Measurements from ENCODE around the gene TTLL11. TPM values are rescaled to one million over a fixed set of nuclear protein-coding genes. Genes with fewer than 3 reads are reported as not detected.

TTLL11 gene
- total RNA-seq, 1 experiment from 2014 or later: 1.5 TPM

GRCh38 chr9:122132539-122132938, 39.4 kb upstream of the TTLL11 start:
- WGBS (ENCODE audit: extremely low coverage, insufficient read length, low lambda C conversion rate): no CpG with 5 or more reads among the region's 4 CpGs
- H3K4me1 ChIP-seq (ENCODE audit: insufficient read depth, low read length): peaks cover 8% of the 10 kb centered on the region; the same call in 1 of the 2 replicates
- H2BK20ac ChIP-seq (ENCODE audit: low read depth, low read length, poor library complexity, severe bottlenecking): no peak overlapping the region
- H3K23ac ChIP-seq (ENCODE audit: insufficient read length, low read depth, low read length): no peak overlapping the region
- no peak overlapping the region for H3K4me2 ChIP-seq (ENCODE audit: insufficient read depth, insufficient read length, low read length)
- no peaks in the 10 kb centered on the region for H4K20me1 ChIP-seq (ENCODE audit: control insufficient read depth, insufficient read depth, insufficient read length)
- no peak overlapping the region for H3K27ac Mint-ChIP-seq
- no peaks in the 10 kb centered on the region; a peak in 1 of 7 replicates for H3K36me3 Mint-ChIP-seq (ENCODE audit: insufficient read depth in 1 of 3, low read depth in 3 of 3)
- no peak overlapping the region for H3K18ac ChIP-seq (ENCODE audit: insufficient read length, low read depth, low read length)
- no peak for DNase-seq
- no peaks in the 10 kb centered on the region for H3K23me2 ChIP-seq (ENCODE audit: insufficient read length, low read depth, low read length, poor library complexity, severe bottlenecking)
- H4K5ac ChIP-seq (ENCODE audit: insufficient read length, low read depth, low read length): no peak overlapping the region
- no peak overlapping the region for H2BK15ac ChIP-seq (ENCODE audit: low read depth, low read length)
- H3K9me3 ChIP-seq (ENCODE audit: control insufficient read depth, low read depth, low read length): no peaks in the 10 kb centered on the region
- H2BK5ac ChIP-seq (ENCODE audit: insufficient read length, low read length): no peak overlapping the region
- no peak overlapping the region for H3K56ac ChIP-seq (ENCODE audit: insufficient read length, low read depth, low read length)
- no peak overlapping the region for H2AK5ac ChIP-seq (ENCODE audit: insufficient read length, low read length)
- H3T11ph ChIP-seq (ENCODE audit: low read length): no peak overlapping the region
- H3K14ac ChIP-seq (ENCODE audit: insufficient read depth, low read length): no peak overlapping the region
- H3K79me1 ChIP-seq (ENCODE audit: insufficient read depth, low read depth, low read length, poor library complexity, severe bottlenecking): no peaks in the 10 kb centered on the region
- TF ChIP-seq CTCF (conservative IDR thresholded peaks at IDR 0.05): no peak
- H3K4me3 Mint-ChIP-seq: no peak overlapping the region
- no peak overlapping the region for H2BK120ac ChIP-seq (ENCODE audit: low read depth, low read length, poor library complexity, severe bottlenecking)
- H3K9ac ChIP-seq (ENCODE audit: extremely low read depth, insufficient read length, low read length): no peak overlapping the region
- H2AFZ ChIP-seq (ENCODE audit: low read length): no peak overlapping the region
- no peaks in the 10 kb centered on the region for H3K79me2 ChIP-seq (ENCODE audit: insufficient read depth, low read length)
- H3K9me3 Mint-ChIP-seq: no peaks in the 10 kb centered on the region; a peak in 1 of 5 replicates
- H3K27me3 Mint-ChIP-seq (ENCODE audit: low read depth): peaks cover 46% of the 10 kb centered on the region
- no peak overlapping the region for H4K91ac ChIP-seq (ENCODE audit: insufficient read length, low read depth, low read length)
- H3K27ac ChIP-seq (ENCODE audit: insufficient read length, low read depth, low read length): no peak overlapping the region
- H3K4ac ChIP-seq (ENCODE audit: low read depth, low read length): no peak overlapping the region
- H3K27me3 ChIP-seq (ENCODE audit: insufficient read depth, low read length): no peaks in the 10 kb centered on the region
- H2BK12ac ChIP-seq (ENCODE audit: insufficient read length, low read depth, low read length): no peak overlapping the region
- no peak overlapping the region for H4K8ac ChIP-seq (replicated peaks; ENCODE audit: insufficient read length, low read depth, low read length)
- H3K4me1 Mint-ChIP-seq: peaks cover 41 to 54% of the 10 kb centered on the region in 2 experiments

Data from H9 (cell line).